Naive thymus-derived CD4-positive, alpha-beta T cell (primary cell): ENCODE results near the gene DAB2. TPM values are rescaled to one million over a fixed set of nuclear protein-coding genes. Genes with fewer than 3 reads are reported as not detected.

Source experiments
- ATAC-seq: fragments of 150-1000 bp; cut with Tn5 transposase; 2 replicates; pipeline ENCODE4 v1.10.0; 2021; ENCODE audit warnings: mild to moderate bottlenecking, moderate library complexity
- CTCF ChIA-PET: fragments of 350-600 bp; sonication (Branson Sonifier 250); formaldehyde crosslinking; loops from one replicate; lab custom pipeline; 2021; ENCODE audit warnings: antibody characterized with exemption; lab: Charles Lee
- POLR2A ChIA-PET: fragments of 350-600 bp; sonication (Branson Sonifier 250); formaldehyde crosslinking; loops from one replicate; lab custom pipeline; 2021; ENCODE audit warnings: antibody characterized with exemption, inconsistent platforms; lab: Charles Lee
- DNase-seq, 9 donors: peaks; one replicate each; pipeline versions ENCODE4 v3.0.0 to v3.0.0-alpha.2; 2020 to 2022; ENCODE audit warnings: mixed read lengths in 1 of 9
- H3K27ac ChIP-seq: one replicate; pipeline ENCODE4 v1.7.0; 2013; ENCODE audit warnings: mild to moderate bottlenecking, low read depth, low read length, moderate library complexity
- H3K27me3 ChIP-seq, 2 donors: one replicate each; pipeline ENCODE4 v1.7.0; 2013; ENCODE audit warnings: low read length in 2 of 2, mild to moderate bottlenecking in 2 of 2, moderate library complexity in 2 of 2; ENCODE audit not compliant: control insufficient read depth in 2 of 2, insufficient read depth in 2 of 2
- H3K36me3 ChIP-seq, 3 experiments: 1 replicate in 2 of 3; 2 replicates in 1 of 3; pipeline ENCODE4 v1.7.0; 2013; ENCODE audit warnings: low read length in 3 of 3, mild to moderate bottlenecking in 3 of 3, moderate library complexity in 1 of 3; ENCODE audit not compliant: insufficient read depth in 3 of 3, control insufficient read depth in 2 of 3
- H3K4me1 ChIP-seq, 2 donors: one replicate each; pipeline ENCODE4 v1.7.0; 2013; ENCODE audit warnings: low read length in 2 of 2, mild to moderate bottlenecking in 2 of 2, moderate library complexity in 1 of 2; ENCODE audit not compliant: control insufficient read depth in 2 of 2, insufficient read depth in 2 of 2
- H3K4me3 ChIP-seq: 2 replicates; pipeline ENCODE4 v1.7.0; 2013; ENCODE audit warnings: mild to moderate bottlenecking, low read length
- H3K9me3 ChIP-seq, 3 experiments: 1 replicate in 2 of 3; 2 replicates in 1 of 3; pipeline ENCODE4 v1.7.0; 2013; ENCODE audit warnings: low read length in 3 of 3; ENCODE audit not compliant: control insufficient read depth in 2 of 3
- H3K27ac Mint-ChIP-seq, 9 donors: one replicate each; pipeline ENCODE4 v1.8.0; 2020 to 2022; ENCODE audit warnings: mixed read lengths in 9 of 9, mild to moderate bottlenecking in 8 of 9, moderate library complexity in 5 of 9, inconsistent platforms in 2 of 9
- H3K27me3 Mint-ChIP-seq, 5 donors: one replicate each; pipeline ENCODE4 v1.8.0; 2021 to 2022; ENCODE audit warnings: mixed read lengths in 5 of 5, mild to moderate bottlenecking in 1 of 5
- H3K36me3 Mint-ChIP-seq, 5 donors: one replicate each; pipeline ENCODE4 v1.8.0; 2020 to 2022; ENCODE audit warnings: mixed read lengths in 5 of 5, mild to moderate bottlenecking in 3 of 5, inconsistent platforms in 1 of 5
- H3K4me1 Mint-ChIP-seq, 7 donors: one replicate each; pipeline ENCODE4 v1.8.0; 2020 to 2022; ENCODE audit warnings: mixed read lengths in 7 of 7, mild to moderate bottlenecking in 3 of 7, inconsistent platforms in 1 of 7
- H3K4me3 Mint-ChIP-seq, 10 donors: one replicate each; pipeline ENCODE4 v1.8.0; 2020 to 2022; ENCODE audit warnings: mild to moderate bottlenecking in 10 of 10, mixed read lengths in 10 of 10, moderate library complexity in 6 of 10, inconsistent platforms in 2 of 10
- H3K9me3 Mint-ChIP-seq, 11 donors: one replicate each; pipeline ENCODE4 v1.8.0; 2020 to 2022; ENCODE audit warnings: mixed read lengths in 11 of 11, mild to moderate bottlenecking in 4 of 11, inconsistent platforms in 1 of 11, moderate library complexity in 1 of 11
- intact Hi-C, 2 donors: fragments of 100-400 bp; cut with micrococcal nuclease; formaldehyde crosslinking; loops; one replicate each; pipeline ENCODE4 v1.15.1; 2023
- polyA plus RNA-seq, 2 donors: library from polyadenylated mRNA; unstranded; fragments of 300-500 nt; fragmentation: Illumina TruSeq; gene quantifications; one replicate each; pipeline ENCODE4 v1.2.3, GENCODE V29; 2021
- total RNA-seq, 6 experiments: library from RNA in 5 of 6; stranded (reverse) in 5 of 6; gene quantifications; 1 replicate in 5 of 6; 2 replicates in 1 of 6; pipeline ENCODE4 v1.2.3 and lab custom pipeline; 2021 to 2026

DAB2 gene
- total and polyA plus RNA-seq, 7 experiments from 2014 or later = 1.0 to 6.3 (median 5.8) TPM; not detected in 3

GRCh38 chr5:39459907-39460306 lies 35.1 kb upstream of the DAB2 start:
- Mint-ChIP-seq H3K9me3 (peaks cover 0 to 3% (median 0%) of the 10 kb centered on the region in 11 donors), H3K4me3 (no peak overlapping the region), H3K36me3 (peaks cover 0 to 7% (median 0%) of the 10 kb centered on the region in 5 donors), H3K27me3 (peaks cover 33 to 64% (median 44%) of the 10 kb centered on the region in 5 donors), H3K4me1 (peaks cover 0 to 11% (median 0%) of the 10 kb centered on the region in 7 donors), H3K27ac (no peak overlapping the region)
- ChIA-PET POLR2A (no interaction called here), CTCF (no interaction called here)
- intact Hi-C loops = no loop called here
- Histone ChIP-seq H3K27ac (no peak overlapping the region), H3K9me3 (no peaks in the 10 kb centered on the region), H3K27me3 (no peaks in the 10 kb centered on the region), H3K4me3 (no peak overlapping the region), H3K4me1 (peaks cover 0 to 5% of the 10 kb centered on the region in 2 donors), H3K36me3 (no peaks in the 10 kb centered on the region)
- ATAC-seq (no peak), DNase-seq (no peak)

GRCh38 chr5:39459071-39459470 lies 34.3 kb upstream of the DAB2 start:
- peaks cover 0 to 5% of the 10 kb centered on the region in 2 donors for H3K4me1 ChIP-seq
- DNase-seq = no peak
- H3K36me3 ChIP-seq = no peaks in the 10 kb centered on the region
- Mint-ChIP-seq H3K9me3 (peaks cover 0 to 3% (median 0%) of the 10 kb centered on the region in 11 donors), H3K27ac (no peak overlapping the region), H3K4me3 (no peak overlapping the region), H3K36me3 (peaks cover 0 to 7% (median 0%) of the 10 kb centered on the region in 5 donors), H3K4me1 (peaks cover 0 to 9% (median 0%) of the 10 kb centered on the region in 7 donors), H3K27me3 (peaks cover 33 to 59% (median 38%) of the 10 kb centered on the region in 5 donors)
- no peak overlapping the region for H3K27ac ChIP-seq
- intact Hi-C loops = no loop called here
- CTCF ChIA-PET = no interaction called here
- no peak for ATAC-seq
- no peak overlapping the region for H3K4me3 ChIP-seq
- POLR2A ChIA-PET = no interaction called here
- no peaks in the 10 kb centered on the region for H3K27me3 ChIP-seq
- H3K9me3 ChIP-seq = no peaks in the 10 kb centered on the region

- ATAC-seq (no peak), DNase-seq (no peak)
- H3K27ac Mint-ChIP-seq = no peak overlapping the region
- H3K9me3 Mint-ChIP-seq = peaks cover 0 to 3% (median 0%) of the 10 kb centered on the region in 11 donors
- no peaks in the 10 kb centered on the region for H3K27me3 ChIP-seq
- H3K27me3 Mint-ChIP-seq = peaks cover 29 to 49% (median 37%) of the 10 kb centered on the region in 5 donors
- H3K4me3 Mint-ChIP-seq = no peak overlapping the region
- CTCF ChIA-PET = no interaction called here
- H3K4me1 ChIP-seq = no peaks in the 10 kb centered on the region
- H3K27ac ChIP-seq = no peak overlapping the region
- POLR2A ChIA-PET = no interaction called here
- H3K9me3 ChIP-seq = no peaks in the 10 kb centered on the region
- H3K4me3 ChIP-seq = no peak overlapping the region
- H3K36me3 ChIP-seq = no peaks in the 10 kb centered on the region
- intact Hi-C loops = no loop called here
- peaks cover 0 to 7% (median 0%) of the 10 kb centered on the region in 5 donors for H3K36me3 Mint-ChIP-seq
- H3K4me1 Mint-ChIP-seq = peaks cover 0 to 9% (median 0%) of the 10 kb centered on the region in 7 donors
These were observed 30.9 kb upstream of the DAB2 start for GRCh38 chr5:39455645-39456044.

- peaks cover 0 to 3% (median 0%) of the 10 kb centered on the region in 11 donors for H3K9me3 Mint-ChIP-seq
- no peaks in the 10 kb centered on the region for H3K4me1 ChIP-seq
- H3K4me1 Mint-ChIP-seq = peaks cover 0 to 8% (median 0%) of the 10 kb centered on the region in 7 donors
- CTCF ChIA-PET = no interaction called here
- no peak overlapping the region for H3K4me3 ChIP-seq
- intact Hi-C loops = no loop called here
- no peak overlapping the region for H3K27ac Mint-ChIP-seq
- peaks cover 23 to 40% (median 33%) of the 10 kb centered on the region in 5 donors for H3K27me3 Mint-ChIP-seq
- H3K9me3 ChIP-seq = no peaks in the 10 kb centered on the region
- peaks cover 0 to 7% (median 0%) of the 10 kb centered on the region in 5 donors for H3K36me3 Mint-ChIP-seq
- H3K27ac ChIP-seq = no peak overlapping the region
- H3K27me3 ChIP-seq = no peaks in the 10 kb centered on the region
- H3K4me3 Mint-ChIP-seq = no peak overlapping the region
- ATAC-seq (no peak), DNase-seq (no peak)
- POLR2A ChIA-PET = no interaction called here
- no peaks in the 10 kb centered on the region for H3K36me3 ChIP-seq
These were observed 28.8 kb upstream of the DAB2 start for GRCh38 chr5:39453606-39454005.

GRCh38 chr5:39452846-39453245 lies 28.1 kb upstream of the DAB2 start:
- Mint-ChIP-seq H3K9me3 (peaks cover 0 to 2% (median 0%) of the 10 kb centered on the region in 11 donors), H3K4me3 (no peak overlapping the region), H3K4me1 (peaks cover 0 to 8% (median 0%) of the 10 kb centered on the region in 7 donors), H3K27me3 (peaks cover 18 to 33% (median 29%) of the 10 kb centered on the region in 5 donors), H3K27ac (no peak overlapping the region), H3K36me3 (peaks cover 0 to 3% (median 0%) of the 10 kb centered on the region in 5 donors)
- no peak for DNase-seq
- Histone ChIP-seq H3K27me3 (no peaks in the 10 kb centered on the region), H3K4me1 (no peaks in the 10 kb centered on the region), H3K36me3 (no peaks in the 10 kb centered on the region), H3K27ac (no peak overlapping the region), H3K4me3 (no peak overlapping the region), H3K9me3 (no peaks in the 10 kb centered on the region)
- ChIA-PET CTCF (no interaction called here), POLR2A (no interaction called here)
- intact Hi-C loops = no loop called here
- ATAC-seq = no peak

GRCh38 chr5:39451276-39451941 lies 26.6 kb upstream of the DAB2 start:
- DNase-seq (no peak), ATAC-seq (no peak)
- no peak overlapping the region for H3K4me3 ChIP-seq
- ChIA-PET CTCF (no interaction called here), POLR2A (no interaction called here)
- Mint-ChIP-seq H3K9me3 (no peaks in the 10 kb centered on the region), H3K27me3 (peaks cover 8 to 22% (median 19%) of the 10 kb centered on the region in 5 donors), H3K4me3 (no peak overlapping the region), H3K27ac (no peak overlapping the region), H3K4me1 (peaks cover 0 to 7% (median 0%) of the 10 kb centered on the region in 7 donors), H3K36me3 (no peaks in the 10 kb centered on the region)
- no peaks in the 10 kb centered on the region for H3K9me3 ChIP-seq
- no peaks in the 10 kb centered on the region for H3K27me3 ChIP-seq
- H3K36me3 ChIP-seq = no peaks in the 10 kb centered on the region
- no peaks in the 10 kb centered on the region for H3K4me1 ChIP-seq
- H3K27ac ChIP-seq = no peak overlapping the region
- intact Hi-C loops = no loop called here

- Mint-ChIP-seq H3K4me3 (no peak overlapping the region), H3K27ac (no peak overlapping the region), H3K27me3 (peaks cover under 1 to 13% (median 10%) of the 10 kb centered on the region in 5 donors), H3K9me3 (no peaks in the 10 kb centered on the region), H3K4me1 (no peaks in the 10 kb centered on the region), H3K36me3 (no peaks in the 10 kb centered on the region)
- Histone ChIP-seq H3K36me3 (no peaks in the 10 kb centered on the region), H3K27me3 (no peaks in the 10 kb centered on the region), H3K9me3 (no peaks in the 10 kb centered on the region), H3K4me3 (no peak overlapping the region), H3K4me1 (no peaks in the 10 kb centered on the region), H3K27ac (no peak overlapping the region)
- DNase-seq (no peak), ATAC-seq (no peak)
- CTCF ChIA-PET = no interaction called here
- POLR2A ChIA-PET = no interaction called here
- intact Hi-C loops = no loop called here
These were observed 25.7 kb upstream of the DAB2 start for GRCh38 chr5:39450487-39450886.
